ENCODE results near the gene ST6GAL2. TPM values are rescaled to one million over a fixed set of nuclear protein-coding genes. Genes with fewer than 3 reads are reported as not detected.

ST6GAL2 gene
- total and polyA plus RNA-seq, 9 of the 15 experiments (the other 6 are each of a cell fraction or from before 2014, with no cell fraction given): not detected

DNA sequence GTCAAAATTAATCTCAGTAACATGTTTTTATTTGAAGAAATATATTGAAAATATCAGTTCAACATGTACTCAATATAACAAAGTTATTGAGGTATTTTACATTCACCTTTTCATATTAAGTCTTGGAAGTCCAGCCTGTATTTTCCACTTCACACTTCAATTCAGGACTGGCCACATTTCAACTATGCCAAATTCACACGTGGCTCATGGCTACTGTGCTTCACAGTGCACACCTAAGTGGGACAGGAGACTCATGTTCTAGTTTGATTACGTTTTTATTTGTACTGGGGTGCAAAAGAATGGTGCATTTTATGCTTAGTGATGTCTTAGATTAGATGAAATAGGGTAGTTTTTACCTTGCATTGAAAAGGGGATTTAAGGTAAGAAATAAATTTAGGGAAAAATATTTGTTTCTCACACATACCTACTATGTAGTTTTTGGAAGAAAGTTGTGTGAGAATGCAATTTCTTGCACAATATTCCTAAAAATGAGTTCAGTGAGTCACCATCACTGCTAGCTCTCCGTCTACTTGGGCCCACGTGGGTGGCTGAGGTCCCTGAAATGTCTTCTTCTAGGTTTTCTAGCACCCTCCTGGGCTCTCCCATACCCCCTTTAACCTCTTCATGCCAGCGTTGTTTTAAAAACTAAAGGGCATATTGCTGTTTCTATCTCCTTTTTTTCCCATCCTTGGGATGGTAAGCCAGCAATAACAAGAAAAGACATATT is 87.0 kb downstream of the ST6GAL2 start:
- POLR2A ChIA-PET: no interaction called here
- no TSS peak for BruUV-seq (replicated peaks)
- Histone ChIP-seq H3K9ac (ENCODE audit: insufficient read depth in 1 of 2, low read depth in 2 of 2, low read length in 2 of 2) (no peak overlapping the region), H3K9me3 (replicated peaks; ENCODE audit: control insufficient read depth, insufficient read depth, low read depth, low read length) (no peaks in the 10 kb centered on the region), H3K36me3 (ENCODE audit: control insufficient read depth, insufficient read depth, low read length) (no peaks in the 10 kb centered on the region), H3K4me3 (no peak overlapping the region), H3K79me2 (ENCODE audit: control insufficient read depth, insufficient read depth, low read length) (no peaks in the 10 kb centered on the region), H3K4me1 (replicated peaks in 1 of 2; ENCODE audit: control insufficient read depth in 2 of 2, insufficient read depth in 2 of 2, low read length in 2 of 2) (no peaks in the 10 kb centered on the region), H3K4me2 (ENCODE audit: insufficient read depth, low read length) (no peak overlapping the region), H3K9me1 (ENCODE audit: control insufficient read depth, insufficient read depth, low read length) (no peaks in the 10 kb centered on the region), H2AFZ (ENCODE audit: low read depth, low read length) (no peak overlapping the region), H3K27ac (ENCODE audit: extremely low read depth, low read depth, low read length) (no peak overlapping the region), H3K27me3 (ENCODE audit: control insufficient read depth in 2 of 2, insufficient read depth in 2 of 2, low read length in 2 of 2) (no peaks in the 10 kb centered on the region), H4K20me1 (replicated peaks; ENCODE audit: control insufficient read depth, insufficient read depth, low read length) (no peaks in the 10 kb centered on the region)
- ATAC-seq: no peak
- no peak for TF ChIP-seq ZNF175 (CRISPR knock-in tag; IDR thresholded peaks at IDR 0.05; ENCODE audit: low read depth)
- TF ChIP-seq CBFB (CRISPR knock-in tag; IDR thresholded peaks at IDR 0.05): no peak
- TF ChIP-seq ZNF717 (CRISPR knock-in tag; IDR thresholded peaks at IDR 0.05): no peak
- no peak for TF ChIP-seq ZNF75A (CRISPR knock-in tag; IDR thresholded peaks at IDR 0.05)
- no peak for TF ChIP-seq HOXB6 (CRISPR knock-in tag; IDR thresholded peaks at IDR 0.05; ENCODE audit: borderline replicate concordance)
- no peak for TF ChIP-seq SRSF7 (optimal IDR thresholded peaks at IDR 0.05; ENCODE audit: low read depth, low read length)
- no peak for TF ChIP-seq CBX1 (IDR thresholded peaks at IDR 0.05; ENCODE audit: low read depth)
- TF ChIP-seq ETS2 (tag; IDR thresholded peaks at IDR 0.05; ENCODE audit: borderline replicate concordance, poor library complexity, severe bottlenecking): no peak
- TF ChIP-seq EP400 (IDR thresholded peaks at IDR 0.05): no peak
- TF ChIP-seq EZH2 (IDR thresholded peaks at IDR 0.05; ENCODE audit: borderline replicate concordance, low read depth, low read length): no peak
- no peak for TF ChIP-seq NONO (IDR thresholded peaks at IDR 0.05; ENCODE audit: low read depth in 2 of 2, low read length in 1 of 2)
- TF ChIP-seq RBBP5 (IDR thresholded peaks at IDR 0.05; ENCODE audit: borderline replicate concordance, insufficient read depth, low read length, poor library complexity, severe bottlenecking): no peak
- no peak for TF ChIP-seq CREB1 (IDR thresholded peaks at IDR 0.05)
- TF ChIP-seq CREB1 (CRISPR knock-in tag; IDR thresholded peaks at IDR 0.05): no peak
- no peak for TF ChIP-seq ZFX (CRISPR knock-in tag; IDR thresholded peaks at IDR 0.05)
- TF ChIP-seq MAFG (tag; conservative IDR thresholded peaks at IDR 0.05): no peak
- TF ChIP-seq KDM2B (CRISPR knock-in tag; IDR thresholded peaks at IDR 0.05): no peak
- 0% methylated on average over 5 of the region's 5 CpGs for WGBS (ENCODE audit: insufficient coverage, low coverage, missing lambda C conversion rate)
- in situ Hi-C loops (cut with MboI): no loop called here
- FAIRE-seq: no peak
- CTCF ChIA-PET (ENCODE audit: low intra/inter-chr PET ratio): no interaction called here
- no peak for DNase-seq (ENCODE audit: extremely low read depth in 1 of 4, low spot score in 3 of 4)
- intact Hi-C loops (cut with micrococcal nuclease): no loop called here
